GM12878 (cell line): Measurements from ENCODE around the gene SRXN1. TPM values are rescaled to one million over a fixed set of nuclear protein-coding genes. Genes with fewer than 3 reads are reported as not detected.

ENCODE experiments used
- ATAC-seq: fragments of 200-7000 bp; cut with Tn5 transposase; 3 replicates; pipeline ENCODE4 v1.9.1; 2020; ENCODE audit warnings: mild to moderate bottlenecking, moderate library complexity
- BruUV-seq: library from RNA; stranded (reverse); fragments of 400-500 nt; replicated peaks from 2 replicates; lab custom pipeline; 2021; lab: Mats Ljungman, UMichigan
- CTCF ChIA-PET: fragments of 300-600 bp; sonication (Branson Sonifier 250); formaldehyde crosslinking; extraction: SDS; loops from one replicate; lab custom pipeline; 2021; ENCODE audit warnings: inconsistent platforms; lab: Yijun Ruan, JAX
- POLR2A ChIA-PET: fragments of 350-600 bp; formaldehyde crosslinking; extraction: SDS; loops from one replicate; lab custom pipeline; 2021; ENCODE audit warnings: inconsistent platforms; lab: Charles Lee
- RAD21 ChIA-PET: fragments of 300-600 bp; sonication (Branson Sonifier 250); formaldehyde crosslinking; loops from one replicate; lab custom pipeline; 2023; ENCODE audit warnings: antibody characterized with exemption; ENCODE audit not compliant: unreplicated experiment; lab: Charles Lee
- SMC1A ChIA-PET: fragments of 300-600 bp; sonication (Branson Sonifier 250); formaldehyde crosslinking; loops from one replicate; lab custom pipeline; 2023; ENCODE audit not compliant: unreplicated experiment, uncharacterized antibody; lab: Charles Lee
- DNase-seq: peaks from one replicate; pipeline ENCODE4 v3.0.0-alpha.2; 2011; ENCODE audit warnings: low read depth, low spot score
- FAIRE-seq: peaks from 3 replicates; lab custom pipeline; 2011; peaks lifted over from hg19 to GRCh38; lab: Jason Lieb, UNC
- H2AFZ ChIP-seq: 2 replicates; pipeline ENCODE4 v1.6.0; 2011; ENCODE audit warnings: low read depth, low read length, control low read depth; ENCODE audit not compliant: control insufficient read depth
- H3K27ac ChIP-seq: 2 replicates; pipeline ENCODE4 v1.5.1; 2011; ENCODE audit warnings: control low read depth; ENCODE audit not compliant: control insufficient read depth, insufficient read depth
- H3K27me3 ChIP-seq, 2 experiments: replicated peaks in 1 of 2; 2 replicates each; pipeline versions ENCODE4 v1.6.0 to v1.6.1; 2011; ENCODE audit warnings: low read length in 1 of 2; ENCODE audit not compliant: control insufficient read depth in 2 of 2, insufficient read depth in 2 of 2
- H3K36me3 ChIP-seq, 2 experiments: 2 replicates each; pipeline ENCODE4 v1.5.1; 2011; ENCODE audit warnings: low read length in 1 of 2; ENCODE audit not compliant: control insufficient read depth in 2 of 2, insufficient read depth in 2 of 2
- H3K4me1 ChIP-seq: 2 replicates; pipeline ENCODE4 v1.6.1; 2011; ENCODE audit warnings: mild to moderate bottlenecking, low read length, moderate library complexity, mixed read lengths; ENCODE audit not compliant: control insufficient read depth, insufficient read depth
- H3K4me2 ChIP-seq: 2 replicates; pipeline ENCODE4 v1.6.0; 2011; ENCODE audit warnings: control low read depth; ENCODE audit not compliant: control insufficient read depth, insufficient read depth
- H3K4me3 ChIP-seq: fragments of 200-600 bp; sonication (generic); 2 replicates; pipeline ENCODE4 v1.5.1; 2016
- H3K79me2 ChIP-seq: 2 replicates; pipeline ENCODE4 v1.6.0; 2011; ENCODE audit warnings: low read length; ENCODE audit not compliant: control insufficient read depth, insufficient read depth
- H3K9ac ChIP-seq: 2 replicates; pipeline ENCODE4 v1.8.0; 2011; ENCODE audit warnings: low read length, control low read depth, mixed read lengths; ENCODE audit not compliant: control insufficient read depth, insufficient read depth
- H3K9me3 ChIP-seq: replicated peaks from 3 replicates; pipeline ENCODE4 v1.5.1; 2011; ENCODE audit warnings: mild to moderate bottlenecking, low read length; ENCODE audit not compliant: control insufficient read depth, insufficient read depth
- H4K20me1 ChIP-seq: 2 replicates; pipeline ENCODE4 v1.6.0; 2011; ENCODE audit not compliant: control insufficient read depth, insufficient read depth
- BCL11A ChIP-seq: IDR thresholded peaks from 2 replicates; pipeline ENCODE4 v1.6.1; 2011; ENCODE audit warnings: low read depth, low read length
- EED ChIP-seq: sonication (generic); IDR thresholded peaks from 2 replicates; pipeline ENCODE4 v1.6.1; 2016; ENCODE audit warnings: antibody characterized with exemption, low read depth
- EGR1 ChIP-seq, 2 experiments: IDR thresholded peaks; 1 replicate in 1 of 2; 2 replicates in 1 of 2; pipeline ENCODE4 v1.6.1; 2011 to 2012; ENCODE audit warnings: low read depth in 2 of 2, low read length in 2 of 2, borderline replicate concordance in 1 of 2, mild to moderate bottlenecking in 1 of 2, moderate library complexity in 1 of 2
- EP300 ChIP-seq, 2 experiments: fragments of 150-350 bp in 1 of 2; IDR thresholded peaks; 2 replicates each; pipeline ENCODE4 v1.6.1; 2011 to 2012; ENCODE audit warnings: low read depth in 2 of 2, low read length in 2 of 2, borderline replicate concordance in 1 of 2, improper control_type of control experiment in 1 of 2, inconsistent platforms in 1 of 2; ENCODE audit not compliant: control insufficient read depth in 1 of 2
- EZH2 ChIP-seq: IDR thresholded peaks from 2 replicates; pipeline ENCODE4 v1.6.1; 2012; ENCODE audit warnings: low read depth, mild to moderate bottlenecking, control low read depth, inconsistent platforms, low read length, borderline replicate concordance; ENCODE audit not compliant: control insufficient read depth
- GATAD2B ChIP-seq: fragments of 450-650 bp; conservative IDR thresholded peaks from 2 replicates; pipeline ENCODE4 v1.6.1; 2017; ENCODE audit warnings: low read depth, mild to moderate bottlenecking, moderate library complexity
- PKNOX1 ChIP-seq: fragments of 450-650 bp; IDR thresholded peaks from 2 replicates; pipeline ENCODE4 v1.6.1; 2016; ENCODE audit warnings: mild to moderate bottlenecking
- POLR2AphosphoS2 ChIP-seq: IDR thresholded peaks from 2 replicates; pipeline ENCODE4 v1.6.1; 2011; ENCODE audit warnings: low read depth, mild to moderate bottlenecking, low read length, improper control_type of control experiment, moderate library complexity
- RUNX3 ChIP-seq: IDR thresholded peaks from 2 replicates; pipeline ENCODE4 v1.6.1; 2012; ENCODE audit warnings: low read length, inconsistent platforms
- SIN3A ChIP-seq: IDR thresholded peaks from 2 replicates; pipeline ENCODE4 v1.6.1; 2012; ENCODE audit warnings: low read depth, low read length, improper control_type of control experiment
- SP1 ChIP-seq: IDR thresholded peaks from one replicate; pipeline ENCODE4 v1.6.1; 2011; ENCODE audit warnings: low read depth, low read length
- SREBF2 ChIP-seq: IDR thresholded peaks from 2 replicates; pipeline ENCODE4 v1.6.1; 2012; ENCODE audit warnings: mild to moderate bottlenecking, low read length
- SUPT20H ChIP-seq: IDR thresholded peaks from 2 replicates; pipeline ENCODE4 v1.6.1; 2011; ENCODE audit warnings: low read depth, mild to moderate bottlenecking, low read length, moderate library complexity, borderline replicate concordance; ENCODE audit not compliant: control insufficient read depth
- TBL1XR1 ChIP-seq: IDR thresholded peaks from 2 replicates; pipeline ENCODE4 v1.6.1; 2012; ENCODE audit warnings: low read depth, low read length, improper control_type of control experiment
- ZZZ3 ChIP-seq: IDR thresholded peaks from 2 replicates; pipeline ENCODE4 v1.6.1; 2011; ENCODE audit warnings: low read depth; ENCODE audit not compliant: control insufficient read depth, insufficient read length
- WGBS: methylation state at CpG from one replicate; pipeline ENCODE4 v1.1.6; 2016; ENCODE audit warnings: low lambda C conversion rate; ENCODE audit not compliant: insufficient replicate concordance, insufficient coverage; ENCODE audit errors: missing lambda C conversion rate; 5-methylcytosine and 5-hydroxymethylcytosine counted together
- in situ Hi-C: fragments of 300-500 bp; cut with MboI; formaldehyde crosslinking; loops from 9 replicates; pipeline ENCODE4 v1.14.3; 2018; ENCODE audit warnings: mixed read lengths
- intact Hi-C: fragments of 100-400 bp; cut with micrococcal nuclease; formaldehyde crosslinking; loops from one replicate; pipeline ENCODE4 v1.14.2; 2022; ENCODE audit not compliant: unreplicated experiment
- polyA plus RNA-seq, 11 experiments: library from polyadenylated mRNA; depleted of rRNA in 4 of 11; unstranded in 6 of 11; stranded (reverse) in 5 of 11; fragments of >200 nt; fragmentation: Nextera tagmentation in 4 of 11; fragmentation: Illumina TruSeq in 1 of 11; extraction: Ambion mirVana in 4 of 11; extraction: Trizol in 1 of 11; gene quantifications; 1 replicate in 1 of 11; 2 replicates in 10 of 11; pipeline versions ENCODE4 v1.2.1 to v1.2.3, GENCODE V29; 2011 to 2016; ENCODE audit warnings: inconsistent platforms in 2 of 11, missing spikeins in 2 of 11, low read depth in 1 of 11
- total RNA-seq, 4 experiments: library from RNA; depleted of rRNA in 3 of 4; stranded (reverse); fragments of >200 nt in 3 of 4; fragmentation: Illumina TruSeq in 1 of 4; extraction: Trizol in 1 of 4; gene quantifications; 2 replicates each; pipeline versions ENCODE4 v1.2.1 to v1.2.3, GENCODE V29; 2013 to 2021

SRXN1 gene
- total and polyA plus RNA-seq, 10 of the 15 experiments (the other 5 are each of a cell fraction or from before 2014, with no cell fraction given): 4.1 to 20.5 (median 15.6) TPM

GRCh38 chr20:646868-647233, 6.1 kb downstream of the SRXN1 start (continued):
- TF ChIP-seq PKNOX1: no peak

- intact Hi-C loops (no loop called here), in situ Hi-C loops (loop anchor here (5.0 kb wide), 2 partner anchors 84 to 294 kb away; no protein-coding TSS in a partner anchor)
- Histone ChIP-seq H3K79me2 (no peaks in the 10 kb centered on the region), H3K9me3 (no peaks in the 10 kb centered on the region), H3K4me3 (no peak overlapping the region), H3K9ac (no peak overlapping the region), H4K20me1 (no peaks in the 10 kb centered on the region), H2AFZ (no peak overlapping the region), H3K36me3 (peaks cover 0 to 4% of the 10 kb centered on the region in 2 experiments; a peak in 3 of 4 replicates), H3K27me3 (no peaks in the 10 kb centered on the region), H3K27ac (no peak overlapping the region), H3K4me2 (no peak overlapping the region), H3K4me1 (no peaks in the 10 kb centered on the region)
- TF ChIP-seq SREBF2 (no peak), EED (no peak), SUPT20H (no peak), SP1 (no peak), GATAD2B (no peak), RUNX3 (no peak), EGR1 (IDR thresholded peaks at IDR 0.05; ENCODE audit: borderline replicate concordance in 1 of 2, low read depth in 2 of 2, low read length in 2 of 2) (no peak), ZZZ3 (no peak), EZH2 (no peak), POLR2AphosphoS2 (no peak), EP300 (IDR thresholded peaks at IDR 0.05; ENCODE audit: borderline replicate concordance in 1 of 2, control insufficient read depth in 1 of 2, low read depth in 2 of 2, low read length in 2 of 2) (no peak), TBL1XR1 (no peak), BCL11A (no peak), SIN3A (no peak)
- ATAC-seq (0 out of 3 replicates have a peak, but pooled peaks have one; percentile 14), DNase-seq (no peak), FAIRE-seq (no peak)
- no TSS peak for BruUV-seq
- WGBS: 86% methylated on average over 10 of the region's 10 CpGs
- RAD21 ChIA-PET: interaction anchor here (0.7 to 4.3 kb wide), 20 partner anchors 18 to 309 kb away, joined by 3 to 35 read pairs (median 5); partner anchors contain the start of gene CSNK2A1
- CTCF ChIA-PET: interaction anchor here (0.6 to 7.5 kb wide), 36 partner anchors 9 to 292 kb away, joined by 3 to 190 read pairs (median 6); partner anchors contain the start of gene CSNK2A1
- POLR2A ChIA-PET: interaction anchor here (0.5 to 1.1 kb wide), 2 partner anchors 84 to 108 kb away, joined by 3 to 6 read pairs; no protein-coding TSS in a partner anchor
- SMC1A ChIA-PET: interaction anchor here (0.8 to 5.2 kb wide), 19 partner anchors 9 to 292 kb away, joined by 3 to 75 read pairs (median 4); no protein-coding TSS in a partner anchor
Observed at GRCh38 chr20:646107-646867, 6.7 kb downstream of the SRXN1 start.
